ENCODE data around the gene NDE1.

GRCh38 chr16:15616475-15617165 is 33.4 kb upstream of the NDE1 start:
- TF ChIP-seq, protein P1, sequence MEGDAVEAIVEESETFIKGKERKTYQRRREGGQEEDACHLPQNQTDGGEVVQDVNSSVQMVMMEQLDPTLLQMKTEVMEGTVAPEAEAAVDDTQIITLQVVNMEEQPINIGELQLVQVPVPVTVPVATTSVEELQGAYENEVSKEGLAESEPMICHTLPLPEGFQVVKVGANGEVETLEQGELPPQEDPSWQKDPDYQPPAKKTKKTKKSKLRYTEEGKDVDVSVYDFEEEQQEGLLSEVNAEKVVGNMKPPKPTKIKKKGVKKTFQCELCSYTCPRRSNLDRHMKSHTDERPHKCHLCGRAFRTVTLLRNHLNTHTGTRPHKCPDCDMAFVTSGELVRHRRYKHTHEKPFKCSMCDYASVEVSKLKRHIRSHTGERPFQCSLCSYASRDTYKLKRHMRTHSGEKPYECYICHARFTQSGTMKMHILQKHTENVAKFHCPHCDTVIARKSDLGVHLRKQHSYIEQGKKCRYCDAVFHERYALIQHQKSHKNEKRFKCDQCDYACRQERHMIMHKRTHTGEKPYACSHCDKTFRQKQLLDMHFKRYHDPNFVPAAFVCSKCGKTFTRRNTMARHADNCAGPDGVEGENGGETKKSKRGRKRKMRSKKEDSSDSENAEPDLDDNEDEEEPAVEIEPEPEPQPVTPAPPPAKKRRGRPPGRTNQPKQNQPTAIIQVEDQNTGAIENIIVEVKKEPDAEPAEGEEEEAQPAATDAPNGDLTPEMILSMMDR (IDR thresholded peaks at IDR 0.05; ENCODE audit: low read length), result no peak
- no peak for TF ChIP-seq EZH2phosphoT487 (IDR thresholded peaks at IDR 0.05; ENCODE audit: low read length)
